NCI-H1092 (cell line): ENCODE results near the gene FUBP3.

Experiments used
- DNase-seq: peaks from one replicate; lab custom pipeline; 2025; lab: John Stamatoyannopoulos, UW

The FUBP3 gene

DNA sequence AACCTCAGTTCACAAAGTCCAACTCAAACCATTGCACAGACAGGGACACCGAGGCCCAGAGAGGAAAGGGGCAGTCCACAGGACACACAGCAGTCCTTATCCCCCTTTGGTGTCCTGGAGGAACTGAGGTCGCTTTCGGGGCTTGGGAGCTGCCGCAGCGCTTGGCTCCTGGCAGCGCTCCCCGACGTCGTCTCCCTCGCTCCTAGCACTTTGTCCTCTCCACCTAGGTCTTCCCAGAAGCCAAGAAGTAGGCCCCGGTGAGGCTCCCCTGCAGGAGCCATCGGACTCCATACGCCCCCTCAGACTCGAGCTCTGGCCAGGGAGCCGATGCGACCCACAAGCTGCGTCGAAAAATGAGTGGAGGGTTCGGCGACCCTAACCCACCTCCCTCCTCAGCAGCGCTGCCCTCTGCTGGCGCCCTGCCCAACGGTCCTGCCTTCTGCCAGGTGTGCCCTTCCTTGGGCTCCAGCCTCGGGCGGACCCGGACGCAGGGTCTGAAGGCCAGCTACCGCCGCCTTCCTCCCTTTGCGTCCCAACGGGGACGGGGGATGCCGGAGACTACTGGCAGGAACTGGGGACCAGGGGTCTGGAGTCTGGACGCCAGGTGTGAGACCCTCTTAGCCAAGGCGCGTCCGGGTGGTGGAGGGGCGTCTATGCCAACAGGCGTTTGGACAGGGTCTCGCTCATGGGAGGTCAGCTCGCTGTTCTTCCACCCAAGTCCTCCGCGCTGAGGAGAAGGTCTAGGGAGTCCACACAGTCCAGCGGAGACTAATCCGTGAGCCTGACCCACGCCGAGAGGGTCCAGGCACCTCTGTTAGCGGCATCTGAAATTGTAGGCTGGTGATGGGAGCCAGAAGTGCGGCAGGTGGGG lies 83.0 kb downstream of the FUBP3 start:
- DNase-seq, result no peak

DNA sequence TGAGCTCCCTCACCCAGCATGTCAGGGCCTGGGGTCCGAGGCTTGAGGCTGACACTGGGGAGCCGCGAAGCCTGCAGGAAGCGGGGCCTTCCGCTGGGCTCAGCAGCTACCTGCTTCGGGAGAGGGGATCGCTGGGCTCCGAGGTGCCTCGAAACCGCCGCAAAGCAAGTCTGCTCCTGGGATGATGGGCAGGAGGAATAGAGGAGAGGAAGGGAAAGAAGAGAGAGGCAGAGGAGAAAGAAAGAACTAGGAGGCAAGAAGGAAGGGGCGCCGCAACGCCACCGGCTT lies 83.5 kb downstream of the FUBP3 start:
- no peak for DNase-seq

DNA sequence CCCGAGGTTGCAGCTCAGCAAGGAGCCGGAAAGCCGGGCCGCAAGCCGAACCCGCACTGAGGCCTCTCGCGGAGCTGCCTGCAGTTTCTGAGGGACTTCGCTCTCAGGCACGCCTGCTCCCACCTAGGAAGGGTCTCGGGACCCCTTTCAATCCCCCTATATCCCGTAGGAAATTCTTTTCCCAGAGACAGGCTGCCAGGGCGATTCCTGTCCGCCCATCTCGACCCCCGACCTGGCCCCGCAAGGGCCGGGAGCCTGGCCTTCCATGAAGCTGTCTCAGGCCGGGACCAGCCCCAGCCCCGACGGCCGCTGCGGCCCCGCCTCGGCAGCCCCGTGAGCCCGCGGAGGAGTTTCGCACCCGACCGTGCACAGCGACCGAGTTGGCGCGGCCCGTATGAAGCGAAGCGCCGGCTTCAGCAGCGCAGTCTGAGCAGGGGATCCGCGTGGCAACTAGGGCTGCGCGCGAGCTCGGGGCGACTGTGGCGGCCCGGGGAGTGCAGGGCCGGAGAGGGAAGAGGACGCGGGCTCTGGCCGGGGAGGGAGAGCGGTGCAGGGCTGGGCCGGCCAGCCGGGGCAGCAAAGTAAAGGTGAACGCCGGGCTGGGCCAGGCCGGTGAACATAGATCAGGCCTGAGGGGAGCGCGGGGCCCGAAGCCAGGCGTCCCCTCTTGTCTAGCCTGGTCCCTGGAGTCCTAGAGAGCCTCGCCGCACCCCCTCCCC lies 84.0 kb downstream of the FUBP3 start:
- no peak for DNase-seq

DNA sequence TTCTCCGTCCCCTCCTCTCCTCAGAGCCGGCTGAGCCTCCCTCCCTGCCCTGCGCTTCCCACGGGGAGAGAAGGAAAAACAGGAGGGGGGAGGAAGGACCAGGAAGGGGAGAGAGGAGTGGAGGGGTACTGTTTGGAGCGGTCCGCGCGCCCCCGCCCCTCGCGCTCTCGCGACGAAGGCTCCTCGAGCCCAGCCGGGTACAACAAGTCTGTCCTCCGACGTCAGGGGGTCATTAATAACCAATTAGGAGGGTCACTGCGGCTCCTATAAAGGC lies 84.5 kb downstream of the FUBP3 start:
- DNase-seq, result no peak

DNA sequence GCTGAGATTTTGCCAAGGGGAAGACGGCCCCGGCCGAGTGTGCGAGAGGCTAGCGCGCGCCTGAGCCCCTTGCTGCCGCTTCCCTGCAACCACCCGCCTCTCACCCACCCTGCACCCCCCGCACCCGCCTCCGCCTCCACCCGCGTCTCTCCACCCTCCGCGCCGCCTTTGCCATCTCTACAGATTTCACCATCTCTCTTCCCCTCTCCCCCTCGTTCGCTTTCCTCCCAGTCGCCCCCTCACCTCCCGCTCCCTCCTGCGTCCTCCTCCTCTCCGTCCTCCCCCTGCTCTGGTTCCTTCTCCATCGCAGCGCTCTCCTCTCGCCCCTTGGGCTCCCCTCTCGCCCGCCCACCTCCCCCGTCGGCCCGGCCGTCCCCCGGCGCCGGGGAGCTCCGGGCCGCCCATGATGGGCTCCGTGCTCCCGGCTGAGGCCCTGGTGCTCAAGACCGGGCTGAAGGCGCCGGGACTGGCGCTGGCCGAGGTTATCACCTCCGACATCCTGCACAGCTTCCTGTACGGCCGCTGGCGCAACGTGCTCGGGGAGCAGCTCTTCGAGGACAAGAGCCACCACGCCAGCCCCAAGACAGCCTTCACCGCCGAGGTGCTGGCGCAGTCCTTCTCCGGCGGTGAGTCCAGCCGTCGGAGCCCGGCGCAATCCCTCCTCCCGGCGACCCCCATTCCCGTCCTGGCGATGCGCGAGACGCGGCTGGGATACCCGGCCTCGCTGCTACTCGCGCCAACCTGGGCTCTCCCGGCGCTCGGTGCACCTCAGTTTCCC lies 85.1 kb downstream of the FUBP3 start, which contains the start of gene PRDM12:
Gene PRDM12, plus strand, starts transcription at position 344 of the 778 bp plus-strand sequence. Its CDS starts 60 bp downstream, at position 404.
- DNase-seq, result no peak

DNA sequence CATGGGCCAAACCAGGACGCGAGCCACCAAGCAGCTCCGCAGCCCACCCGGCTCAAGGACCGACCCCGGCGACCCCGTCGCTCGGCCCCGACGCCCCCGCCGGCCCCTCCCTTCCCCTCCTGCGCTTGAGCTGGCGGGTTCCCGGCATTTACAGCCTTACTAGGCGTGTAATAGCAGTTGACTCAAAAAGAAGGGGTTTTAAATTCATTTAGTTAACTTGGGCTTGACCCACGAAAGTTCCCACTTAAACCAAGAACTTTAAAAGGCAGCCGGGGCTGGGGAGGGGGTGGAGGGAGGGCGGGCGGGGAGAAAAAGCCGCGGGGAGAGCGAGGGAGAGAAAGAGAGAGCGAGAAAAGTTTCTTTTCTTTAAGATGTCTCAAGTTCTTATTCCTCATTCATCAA lies 85.7 kb downstream of the FUBP3 start:
- no peak for DNase-seq

DNA sequence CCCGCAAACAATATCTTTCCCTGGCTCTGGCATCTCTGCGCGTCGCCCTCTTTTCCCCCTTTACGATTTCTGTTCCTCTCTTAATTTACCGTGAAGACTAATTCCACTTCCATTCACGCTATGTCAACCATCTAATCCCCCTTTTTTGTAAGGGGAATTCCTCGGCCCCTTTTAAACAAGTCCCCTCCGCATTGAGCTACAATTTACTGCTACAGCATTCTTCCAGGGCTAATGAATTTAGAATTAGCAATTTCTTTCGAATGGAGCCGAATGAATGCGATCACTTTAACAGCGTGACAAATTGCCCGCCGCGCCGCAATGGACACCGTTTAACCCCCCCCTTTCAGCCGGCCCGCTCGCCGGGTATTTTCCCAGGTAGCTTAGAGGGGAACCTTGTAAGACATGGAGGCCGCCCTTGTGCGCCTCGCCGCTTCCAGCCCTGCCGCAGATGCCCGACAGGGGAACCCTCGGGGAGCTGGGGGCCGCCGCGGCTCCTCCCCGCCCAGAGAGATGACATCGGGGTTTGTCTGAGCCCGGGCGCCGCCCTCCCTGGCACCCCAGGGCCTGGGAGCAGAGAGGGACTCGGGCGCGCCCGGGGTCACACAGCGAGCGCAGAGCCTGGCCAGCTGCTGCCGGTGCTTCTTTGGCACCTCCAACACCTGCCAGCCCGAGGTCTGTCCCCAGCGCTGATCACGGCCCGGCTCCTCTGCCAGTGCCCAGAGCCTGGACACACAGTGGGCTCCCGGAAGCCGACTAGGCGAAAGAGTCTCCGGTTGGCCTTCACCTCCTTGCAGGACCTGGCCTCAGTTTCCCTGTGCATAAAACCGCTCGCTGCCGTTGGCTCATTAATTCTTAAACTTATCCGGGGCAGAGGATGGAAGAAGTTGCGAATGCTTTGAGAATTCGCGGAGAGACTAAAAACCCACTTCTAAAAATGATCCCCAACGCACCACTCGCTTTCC lies 86.3 kb downstream of the FUBP3 start:
- no peak for DNase-seq

DNA sequence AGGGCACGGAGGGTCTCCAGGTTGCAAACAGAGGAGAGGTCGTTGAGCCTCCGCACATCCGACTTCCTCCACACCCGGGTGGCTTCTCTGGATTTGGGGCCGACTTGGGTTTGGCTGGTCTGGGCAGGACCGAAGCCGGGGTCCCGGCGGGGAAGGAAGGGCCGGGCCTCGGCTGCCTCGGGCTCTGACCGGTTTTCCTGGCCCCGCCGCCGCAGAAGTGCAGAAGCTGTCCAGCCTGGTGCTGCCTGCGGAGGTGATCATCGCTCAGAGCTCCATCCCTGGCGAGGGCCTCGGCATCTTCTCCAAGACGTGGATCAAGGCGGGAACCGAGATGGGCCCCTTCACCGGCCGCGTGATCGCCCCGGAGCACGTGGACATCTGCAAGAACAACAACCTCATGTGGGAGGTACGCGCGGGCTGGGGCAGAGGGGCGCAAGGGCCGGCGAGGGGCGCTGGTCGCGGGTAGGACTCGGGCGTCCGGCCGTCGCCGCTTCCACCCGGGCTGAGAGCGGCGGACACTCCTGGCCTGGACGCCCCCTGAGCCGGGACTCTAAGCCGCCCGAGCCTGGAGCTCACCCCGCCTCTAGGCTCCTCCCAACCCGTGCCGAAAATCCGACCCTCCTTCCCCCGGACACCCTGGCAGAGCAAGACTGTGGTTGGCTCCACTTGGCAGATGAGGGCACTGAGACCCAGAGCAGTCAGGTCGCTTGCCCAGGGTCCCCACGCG lies 87.2 kb downstream of the FUBP3 start:
- DNase-seq, result no peak

DNA sequence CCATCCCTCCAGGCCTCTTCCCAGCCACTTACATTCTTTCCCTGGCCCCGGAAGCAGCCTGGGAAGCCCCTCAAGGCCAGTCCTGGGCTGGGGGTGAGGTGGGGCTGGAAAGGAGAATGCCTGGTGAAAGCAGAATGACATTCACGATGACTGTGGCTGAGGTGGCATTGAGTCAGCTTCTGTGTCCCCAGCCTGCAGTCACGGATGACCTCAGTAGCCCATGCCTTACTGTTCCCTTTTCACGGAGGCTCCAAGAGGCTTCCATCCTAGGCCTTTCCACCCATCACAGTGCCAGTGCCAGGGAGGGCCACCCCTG lies 87.7 kb downstream of the FUBP3 start:
- DNase-seq, result no peak

DNA sequence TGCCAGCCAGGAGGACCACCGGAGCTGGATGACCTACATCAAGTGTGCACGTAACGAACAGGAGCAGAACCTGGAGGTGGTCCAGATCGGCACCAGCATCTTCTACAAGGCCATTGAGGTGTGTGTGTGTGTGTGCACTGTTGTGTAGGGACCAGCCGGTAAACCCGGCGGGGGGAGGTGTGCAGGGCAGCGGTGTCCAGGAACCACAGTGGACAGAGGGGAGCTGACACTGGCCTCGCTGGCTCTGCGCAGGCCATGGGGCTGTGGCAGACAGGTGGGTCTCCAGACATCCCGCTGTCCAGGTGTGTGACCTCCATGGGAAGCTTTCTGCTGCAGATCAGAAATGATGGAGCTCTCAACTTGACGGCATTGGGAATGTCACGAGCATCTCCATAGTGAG lies 88.8 kb downstream of the FUBP3 start:
- no peak for DNase-seq

DNA sequence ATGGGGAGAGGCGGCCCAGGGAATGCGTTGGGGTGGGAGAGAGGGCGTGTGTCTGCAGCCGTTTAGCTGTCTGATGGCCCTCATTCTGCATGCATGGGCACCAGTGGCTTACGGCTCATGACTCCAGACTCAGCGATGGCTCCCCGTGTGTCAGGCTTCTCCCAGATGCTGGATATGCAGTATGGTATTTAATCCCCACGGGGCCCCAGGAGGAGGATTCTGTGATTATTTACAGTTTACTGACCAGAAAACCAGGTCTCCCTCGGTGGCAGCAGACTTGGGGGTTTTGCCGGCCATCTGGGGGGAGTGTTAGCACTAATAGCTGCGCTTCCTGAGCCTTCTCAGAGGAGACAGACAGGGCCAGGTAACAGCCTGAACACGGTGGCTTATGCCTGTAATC lies 89.3 kb downstream of the FUBP3 start:
- no peak for DNase-seq

DNA sequence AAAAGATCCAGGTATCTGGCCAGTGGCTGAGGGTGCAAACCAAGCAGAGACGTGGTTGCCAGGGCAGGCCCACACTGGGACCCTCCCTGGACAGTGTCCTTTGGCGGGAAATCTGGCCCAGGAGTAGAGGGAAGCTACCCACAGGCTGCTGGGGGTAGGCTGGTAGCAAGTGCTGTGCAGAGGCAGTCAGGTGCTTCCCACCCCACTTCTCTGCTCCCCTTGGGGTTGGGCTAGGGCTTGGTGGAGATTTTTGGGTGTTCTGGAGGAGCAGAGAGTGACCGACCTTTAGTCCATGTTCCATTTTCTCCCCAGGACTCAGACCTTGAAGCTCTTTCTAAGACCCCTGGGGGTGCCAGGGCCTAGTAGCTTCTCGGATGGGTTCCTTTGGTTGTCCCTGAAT lies 90.6 kb downstream of the FUBP3 start:
- DNase-seq, result no peak

DNA sequence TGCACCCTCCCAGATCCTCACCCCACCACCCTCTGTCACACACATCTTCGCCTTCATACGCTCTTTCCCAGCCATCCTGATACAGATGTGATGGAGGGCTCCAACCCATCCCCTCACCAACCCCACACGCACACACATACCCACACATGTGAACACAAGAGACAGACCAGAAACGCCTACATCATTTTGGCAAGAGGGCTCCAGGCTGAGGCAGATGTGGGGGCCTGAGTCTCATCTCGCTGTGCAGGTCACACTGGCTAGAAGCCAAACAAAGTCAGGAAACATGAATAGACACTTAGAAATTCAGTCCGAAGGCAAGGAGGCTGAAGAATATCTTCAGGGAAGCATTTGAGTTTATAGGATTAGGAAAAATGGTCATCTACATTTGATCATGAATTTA lies 91.3 kb downstream of the FUBP3 start:
- no peak for DNase-seq

DNA sequence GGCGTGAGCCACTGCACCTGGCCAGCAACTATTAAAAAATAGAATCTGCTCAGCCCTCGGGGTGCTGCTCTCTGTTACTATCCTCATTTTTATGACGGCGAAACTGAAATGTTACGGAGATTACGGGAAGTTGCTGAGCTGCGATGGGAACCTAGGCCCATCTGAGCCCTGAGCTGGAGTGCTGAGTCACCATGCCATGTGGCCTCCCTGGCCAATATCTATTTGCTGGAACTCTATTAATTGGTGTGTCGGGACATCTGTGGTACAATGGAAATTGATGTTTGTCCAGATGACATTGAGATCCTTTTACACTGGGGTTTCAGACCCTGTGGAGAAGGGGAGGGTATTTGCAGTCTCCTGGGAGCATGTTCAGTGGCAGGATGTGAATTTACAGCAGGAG lies 93.1 kb downstream of the FUBP3 start:
- DNase-seq, result no peak

DNA sequence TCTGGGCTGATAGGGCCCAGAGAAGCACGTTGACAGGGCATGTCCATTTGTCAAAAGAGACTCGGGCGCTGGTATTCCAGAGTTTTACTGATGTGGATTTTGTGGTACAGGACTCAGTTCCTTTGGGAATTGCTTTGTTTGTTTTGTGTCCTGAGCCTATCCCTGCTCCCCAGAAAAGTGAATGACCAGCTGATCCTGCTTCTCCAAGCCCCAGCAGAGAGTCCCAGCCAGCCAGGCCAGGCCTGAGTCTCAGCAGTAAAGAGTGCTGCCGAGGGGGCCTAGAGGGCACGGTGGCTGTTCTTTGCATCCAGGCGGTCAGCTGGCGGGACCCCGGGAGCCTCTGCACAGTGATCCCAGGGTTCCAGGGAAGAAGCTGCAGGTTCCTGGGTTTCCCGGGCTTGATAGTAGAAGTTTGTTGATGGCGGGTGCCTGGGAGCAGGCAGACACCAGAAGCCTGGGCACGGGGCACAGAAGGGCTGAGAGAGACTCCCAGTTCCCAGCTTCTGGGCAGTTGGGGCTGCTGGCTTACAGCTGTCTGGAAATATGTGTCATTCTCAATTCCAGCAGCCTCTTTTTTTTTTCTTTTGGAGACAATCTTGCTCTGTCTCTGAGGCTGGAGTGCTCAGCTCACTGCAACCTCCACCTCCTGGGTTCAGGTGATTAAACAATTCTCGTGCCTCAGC lies 93.7 kb downstream of the FUBP3 start:
- DNase-seq, result no peak

DNA sequence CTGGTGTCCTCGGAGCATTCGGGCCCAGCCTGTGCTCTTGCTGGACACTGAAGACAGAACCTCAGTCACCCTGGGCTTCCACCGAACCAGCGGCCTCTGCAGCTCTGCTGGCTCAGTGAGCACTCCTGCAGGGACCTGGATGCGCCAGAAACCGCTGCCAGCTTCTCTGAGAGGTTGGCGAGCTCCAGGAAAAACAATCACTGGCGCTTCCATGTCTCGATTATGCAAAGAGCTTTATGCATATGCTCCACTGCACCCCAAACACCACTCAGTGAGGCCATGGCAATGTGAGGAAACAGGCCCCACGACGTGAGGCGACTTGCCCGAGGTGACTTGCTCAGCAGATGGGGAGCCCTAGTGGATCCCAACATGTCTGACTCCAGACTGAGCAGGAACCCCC lies 96.0 kb downstream of the FUBP3 start:
- DNase-seq, result no peak

DNA sequence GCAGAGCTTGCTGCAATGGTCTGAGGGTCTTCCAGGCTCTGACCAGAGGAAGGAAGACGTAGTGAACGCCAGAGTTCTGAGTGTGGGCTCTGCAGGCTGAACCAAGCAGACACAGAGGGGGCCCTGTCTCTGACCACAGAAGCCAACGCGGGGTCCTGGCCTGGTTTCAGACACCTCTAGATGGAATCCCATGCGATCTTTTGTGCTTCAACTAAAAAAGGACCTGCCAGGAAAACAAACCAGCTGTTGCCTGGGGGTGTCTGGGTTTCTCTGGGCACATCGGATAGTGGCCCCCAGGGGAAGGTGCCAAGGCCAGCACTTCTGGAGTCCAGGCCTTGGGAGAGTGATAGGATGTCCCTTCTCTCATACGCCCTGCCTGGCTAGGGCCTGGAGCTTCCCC lies 97.9 kb downstream of the FUBP3 start:
- no peak for DNase-seq

DNA sequence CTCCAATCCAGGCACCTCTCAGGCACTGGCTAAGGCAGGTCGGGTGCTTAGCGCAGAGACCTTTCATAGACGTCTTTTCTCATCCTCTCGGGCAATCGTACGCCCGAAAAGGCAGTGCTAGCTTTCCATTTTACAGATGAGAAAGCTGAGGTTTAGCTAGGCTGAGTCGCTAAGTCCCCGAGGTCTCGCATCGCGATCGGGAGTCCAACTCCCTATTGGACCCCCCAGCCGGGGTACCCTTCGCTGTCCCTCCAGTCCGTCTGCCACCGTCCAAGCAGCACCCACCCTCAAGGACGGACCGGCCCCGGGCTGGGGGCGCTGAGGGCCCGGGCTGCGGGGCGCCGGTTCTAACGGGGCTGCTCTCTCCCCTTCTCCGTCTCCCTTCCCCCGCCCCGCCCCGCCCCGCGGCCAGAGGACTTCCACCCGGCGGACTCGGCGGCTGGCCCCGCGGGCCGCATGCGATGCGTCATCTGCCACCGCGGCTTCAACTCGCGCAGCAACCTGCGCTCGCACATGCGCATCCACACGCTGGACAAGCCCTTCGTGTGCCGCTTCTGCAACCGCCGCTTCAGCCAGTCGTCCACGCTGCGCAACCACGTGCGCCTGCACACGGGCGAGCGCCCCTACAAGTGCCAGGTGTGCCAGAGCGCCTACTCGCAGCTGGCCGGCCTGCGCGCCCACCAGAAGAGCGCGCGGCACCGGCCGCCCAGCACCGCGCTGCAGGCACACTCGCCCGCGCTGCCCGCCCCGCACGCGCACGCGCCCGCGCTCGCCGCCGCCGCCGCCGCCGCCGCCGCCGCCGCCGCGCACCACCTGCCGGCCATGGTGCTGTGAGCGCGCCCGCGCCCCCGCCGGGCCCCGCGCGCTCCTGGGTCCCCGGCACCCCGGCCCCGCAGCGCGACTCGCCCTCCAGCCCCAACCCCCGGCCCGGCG lies 101.7 kb downstream of the FUBP3 start:
- peak; percentile 58 for DNase-seq

DNA sequence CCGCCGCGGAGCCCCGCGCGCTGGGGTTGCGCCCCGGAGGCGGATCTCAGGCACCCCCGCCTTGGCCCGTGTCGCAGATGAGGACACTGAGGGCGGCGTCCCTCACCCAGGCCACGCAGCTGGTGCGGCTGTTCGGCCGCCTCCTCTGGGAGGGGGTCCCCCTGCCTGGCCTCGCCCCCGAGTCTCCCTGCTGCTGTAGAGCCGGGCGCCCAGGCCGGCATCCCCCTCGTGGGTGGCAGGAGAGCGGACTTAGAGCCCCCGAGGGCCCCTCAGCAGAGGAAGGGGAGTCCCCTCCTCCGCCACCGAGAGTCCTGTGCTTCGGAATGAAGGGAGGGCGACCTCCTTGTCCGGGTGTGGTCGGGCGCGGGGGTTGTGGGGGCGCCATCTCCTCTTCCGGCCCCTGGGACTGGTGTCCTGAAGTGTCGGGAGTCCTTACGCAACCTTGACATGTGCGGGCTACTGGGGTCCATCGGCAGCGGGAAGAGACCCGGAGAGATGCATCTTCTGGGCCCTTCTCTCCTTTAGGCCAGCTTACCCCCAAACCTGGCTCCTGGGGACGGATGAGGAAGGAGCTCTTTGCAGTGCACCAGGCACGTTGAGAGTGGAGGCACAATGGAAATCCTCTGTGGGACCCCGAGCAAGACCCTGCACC lies 102.5 kb downstream of the FUBP3 start:
- no peak for DNase-seq
